Endothelial cell of umbilical vein (primary cell): Measurements from ENCODE around the gene GOLIM4. TPM values are rescaled to one million over a fixed set of nuclear protein-coding genes. Genes with fewer than 3 reads are reported as not detected.

Source experiments
- BruUV-seq: library from RNA; stranded (reverse); fragments of 400-500 nt; replicated peaks from 2 replicates; lab custom pipeline; 2021; lab: Mats Ljungman, UMichigan
- CTCF ChIA-PET: fragments of 300-600, 350-600 bp; sonication (Branson Sonifier 250); formaldehyde crosslinking; loops from one replicate; lab custom pipeline; 2021; ENCODE audit warnings: antibody characterized with exemption, inconsistent platforms; lab: Charles Lee
- POLR2A ChIA-PET: fragments of 300-600, 350-600 bp; sonication (Branson Sonifier 250); formaldehyde crosslinking; loops from one replicate; lab custom pipeline; 2021; ENCODE audit warnings: antibody characterized with exemption, inconsistent platforms; lab: Charles Lee
- DNase-seq: peaks from one replicate; pipeline ENCODE4 v3.0.0-alpha.2; 2011; ENCODE audit warnings: low read depth, low spot score
- FAIRE-seq: peaks from 2 replicates; lab custom pipeline; 2011; peaks lifted over from hg19 to GRCh38; lab: Jason Lieb, UNC
- H2AFZ ChIP-seq: 2 replicates; pipeline ENCODE4 v1.6.0; 2012; ENCODE audit warnings: low read depth, low read length, control low read depth, inconsistent platforms
- H3K27ac ChIP-seq: 2 replicates; pipeline ENCODE4 v1.5.1; 2011; ENCODE audit warnings: low read depth, mild to moderate bottlenecking, control low read depth, low read length, moderate library complexity; ENCODE audit not compliant: insufficient read depth
- H3K27me3 ChIP-seq, 2 experiments: 2 replicates each; pipeline versions ENCODE4 v1.6.0 to v1.6.1; 2011; ENCODE audit warnings: low read length in 2 of 2, mixed read lengths in 1 of 2; ENCODE audit not compliant: control insufficient read depth in 2 of 2, insufficient read depth in 2 of 2
- H3K36me3 ChIP-seq, 2 experiments: 2 replicates in 1 of 2; 3 replicates in 1 of 2; pipeline ENCODE4 v1.5.1; 2011; ENCODE audit warnings: low read length in 2 of 2, mild to moderate bottlenecking in 1 of 2, moderate library complexity in 1 of 2; ENCODE audit not compliant: control insufficient read depth in 2 of 2, insufficient read depth in 2 of 2; ENCODE audit errors: extremely low read depth in 1 of 2
- H3K4me1 ChIP-seq: 3 replicates; pipeline ENCODE4 v1.5.1; 2011; ENCODE audit warnings: mild to moderate bottlenecking, low read length; ENCODE audit not compliant: control insufficient read depth, insufficient read depth; ENCODE audit errors: extremely low read depth
- H3K4me2 ChIP-seq: 2 replicates; pipeline ENCODE4 v1.6.1; 2011; ENCODE audit warnings: low read length, control low read depth, mixed read lengths; ENCODE audit not compliant: insufficient read depth
- H3K4me3 ChIP-seq, 3 experiments: fragments of 200-600 bp in 1 of 3; sonication (generic), shearing (Covaris generic) in 1 of 3; replicated peaks in 1 of 3; 2 replicates each; pipeline ENCODE4 v1.5.1; 2011 to 2016; ENCODE audit warnings: control low read depth in 3 of 3, low read length in 3 of 3, mild to moderate bottlenecking in 2 of 3, inconsistent platforms in 1 of 3, low read depth in 1 of 3, moderate library complexity in 1 of 3; ENCODE audit not compliant: insufficient read depth in 1 of 3
- H3K79me2 ChIP-seq: 2 replicates; pipeline ENCODE4 v1.6.0; 2012; ENCODE audit warnings: low read length, inconsistent platforms; ENCODE audit not compliant: control insufficient read depth, insufficient read depth
- H3K9ac ChIP-seq: replicated peaks from 2 replicates; pipeline ENCODE3; 2011; ENCODE audit warnings: low read length, control low read depth; ENCODE audit not compliant: insufficient read depth; ENCODE audit errors: extremely low read depth
- H3K9me1 ChIP-seq: replicated peaks from 3 replicates; pipeline ENCODE4 v1.6.0; 2011; ENCODE audit warnings: mild to moderate bottlenecking, low read length; ENCODE audit not compliant: control insufficient read depth, insufficient read depth; ENCODE audit errors: extremely low read depth
- H3K9me3 ChIP-seq: replicated peaks from 2 replicates; pipeline ENCODE4 v1.5.1; 2012; ENCODE audit warnings: low read length, inconsistent platforms; ENCODE audit not compliant: control insufficient read depth, insufficient read depth
- H4K20me1 ChIP-seq: replicated peaks from 2 replicates; pipeline ENCODE3; 2011; ENCODE audit warnings: mild to moderate bottlenecking, low read length; ENCODE audit not compliant: control insufficient read depth, insufficient read depth; ENCODE audit errors: extremely low read depth
- EZH2 ChIP-seq: IDR thresholded peaks from 2 replicates; pipeline ENCODE4 v1.6.1; 2012; ENCODE audit warnings: borderline replicate concordance, low read depth, mild to moderate bottlenecking, moderate library complexity, low read length, inconsistent platforms; ENCODE audit not compliant: severe bottlenecking
- FOS ChIP-seq: IDR thresholded peaks from 2 replicates; pipeline ENCODE4 v1.6.1; 2011; ENCODE audit warnings: mild to moderate bottlenecking, low read length, moderate library complexity, borderline replicate concordance; ENCODE audit not compliant: insufficient read depth
- GATA2 ChIP-seq: IDR thresholded peaks from 2 replicates; pipeline ENCODE4 v1.7.0; 2011; ENCODE audit warnings: low read depth, mild to moderate bottlenecking, moderate library complexity, mixed read lengths, low read length; ENCODE audit not compliant: insufficient read length, insufficient read depth
- POLR2A ChIP-seq: IDR thresholded peaks from 2 replicates; pipeline ENCODE4 v1.6.1; 2012; ENCODE audit warnings: low read depth, mild to moderate bottlenecking, control low read depth, low read length
- POLR2AphosphoS5 ChIP-seq: IDR thresholded peaks from 2 replicates; pipeline ENCODE4 v1.6.1; 2012; ENCODE audit warnings: low read depth, mild to moderate bottlenecking, control low read depth, low read length, moderate library complexity; ENCODE audit not compliant: insufficient read depth
- dilution Hi-C: fragments of 300-500 bp; cut with MboI; formaldehyde crosslinking; loops from one replicate; pipeline ENCODE4 v1.15.0; 2019; ENCODE audit warnings: low sequenced_read_pairs; ENCODE audit not compliant: extremely low pct_ligation_motif_present
- intact Hi-C: fragments of 100-400 bp; cut with micrococcal nuclease; formaldehyde crosslinking; loops from one replicate; pipeline ENCODE4 v1.10.0; 2022
- polyA plus RNA-seq, 4 experiments: library from polyadenylated mRNA; depleted of rRNA in 3 of 4; stranded (reverse) in 3 of 4; unstranded in 1 of 4; fragments of >200 nt; gene quantifications; 2 replicates each; pipeline versions ENCODE4 v1.2.1 to v1.2.3, GENCODE V29; 2011 to 2012; ENCODE audit warnings: missing spikeins in 1 of 4
- total RNA-seq: library from RNA; stranded (reverse); gene quantifications from 2 replicates; pipeline ENCODE4 v1.2.3, GENCODE V29; 2021
- TF ChIP-seq, protein P1 (sequence below), 2 donors: IDR thresholded peaks; 1 replicate in 1 of 2; 2 replicates in 1 of 2; pipeline ENCODE4 v1.5.1; 2011; ENCODE audit warnings: low read length in 2 of 2, mild to moderate bottlenecking in 2 of 2, moderate library complexity in 2 of 2, control low read depth in 1 of 2, inconsistent platforms in 1 of 2, low read depth in 1 of 2; ENCODE audit not compliant: insufficient read depth in 1 of 2; ENCODE audit errors: extremely low read depth in 1 of 2
- TF ChIP-seq, protein P2 (sequence below): IDR thresholded peaks from 2 replicates; pipeline ENCODE4 v1.6.1; 2011; ENCODE audit not compliant: insufficient read depth, insufficient read length

GOLIM4 gene
- total and polyA plus RNA-seq, 2 donors (not counting 3 experiments of a cell fraction or from before 2014, with no cell fraction given), result 11.7 to 40.8 TPM

DNA sequence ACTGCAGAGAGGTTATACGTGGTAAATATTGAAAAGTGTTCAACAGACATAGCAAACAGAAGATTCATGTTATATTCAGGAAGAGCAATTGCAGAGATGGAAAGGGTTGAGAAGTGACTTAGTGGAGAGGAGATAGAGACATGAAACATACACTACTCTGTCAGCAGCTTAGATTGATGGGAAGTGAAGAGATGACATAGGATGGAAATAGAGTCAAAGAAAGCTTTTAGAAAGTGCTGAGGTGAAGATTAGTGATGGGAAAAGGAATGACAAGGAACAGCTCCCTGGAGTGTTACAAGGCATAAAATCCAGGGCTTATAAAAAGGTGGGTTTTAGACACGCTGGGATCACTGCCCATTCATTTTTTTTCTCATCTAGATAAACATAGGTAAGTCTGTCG lies 17.2 kb upstream of the GOLIM4 start:
- H3K4me2 ChIP-seq, result no peak overlapping the region
- dilution Hi-C loops (no loop called here), intact Hi-C loops (no loop called here)
- peaks cover 3% of the 10 kb centered on the region for H3K4me1 ChIP-seq
- H3K9ac ChIP-seq, result no peak overlapping the region
- no peak for FAIRE-seq
- BruUV-seq, result no TSS peak
- peaks cover 7 to 11% of the 10 kb centered on the region in 2 experiments for H3K27me3 ChIP-seq
- no peaks in the 10 kb centered on the region for H3K79me2 ChIP-seq
- CTCF ChIA-PET, result interaction anchor here (0.8 kb wide), 1 partner anchor 15 kb away, joined by 3 read pairs; no protein-coding TSS in a partner anchor
- no peak for TF ChIP-seq EZH2
- TF ChIP-seq GATA2, result no peak
- no peak for TF ChIP-seq FOS
- TF ChIP-seq, protein P1, sequence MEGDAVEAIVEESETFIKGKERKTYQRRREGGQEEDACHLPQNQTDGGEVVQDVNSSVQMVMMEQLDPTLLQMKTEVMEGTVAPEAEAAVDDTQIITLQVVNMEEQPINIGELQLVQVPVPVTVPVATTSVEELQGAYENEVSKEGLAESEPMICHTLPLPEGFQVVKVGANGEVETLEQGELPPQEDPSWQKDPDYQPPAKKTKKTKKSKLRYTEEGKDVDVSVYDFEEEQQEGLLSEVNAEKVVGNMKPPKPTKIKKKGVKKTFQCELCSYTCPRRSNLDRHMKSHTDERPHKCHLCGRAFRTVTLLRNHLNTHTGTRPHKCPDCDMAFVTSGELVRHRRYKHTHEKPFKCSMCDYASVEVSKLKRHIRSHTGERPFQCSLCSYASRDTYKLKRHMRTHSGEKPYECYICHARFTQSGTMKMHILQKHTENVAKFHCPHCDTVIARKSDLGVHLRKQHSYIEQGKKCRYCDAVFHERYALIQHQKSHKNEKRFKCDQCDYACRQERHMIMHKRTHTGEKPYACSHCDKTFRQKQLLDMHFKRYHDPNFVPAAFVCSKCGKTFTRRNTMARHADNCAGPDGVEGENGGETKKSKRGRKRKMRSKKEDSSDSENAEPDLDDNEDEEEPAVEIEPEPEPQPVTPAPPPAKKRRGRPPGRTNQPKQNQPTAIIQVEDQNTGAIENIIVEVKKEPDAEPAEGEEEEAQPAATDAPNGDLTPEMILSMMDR (IDR thresholded peaks at IDR 0.05; ENCODE audit: extremely low read depth in 1 of 2, insufficient read depth in 1 of 2, low read depth in 1 of 2, low read length in 2 of 2), result no peak
- no peak for TF ChIP-seq POLR2AphosphoS5
- TF ChIP-seq POLR2A, result no peak
- TF ChIP-seq, protein P2, sequence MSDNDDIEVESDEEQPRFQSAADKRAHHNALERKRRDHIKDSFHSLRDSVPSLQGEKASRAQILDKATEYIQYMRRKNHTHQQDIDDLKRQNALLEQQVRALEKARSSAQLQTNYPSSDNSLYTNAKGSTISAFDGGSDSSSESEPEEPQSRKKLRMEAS, result no peak
- no peaks in the 10 kb centered on the region for H3K9me1 ChIP-seq
- no peak overlapping the region for H3K4me3 ChIP-seq
- DNase-seq, result no peak
- no peak overlapping the region for H2AFZ ChIP-seq
- H3K36me3 ChIP-seq, result no peaks in the 10 kb centered on the region
- H3K9me3 ChIP-seq, result no peaks in the 10 kb centered on the region
- no peaks in the 10 kb centered on the region for H4K20me1 ChIP-seq
- no peak overlapping the region for H3K27ac ChIP-seq
- POLR2A ChIA-PET, result no interaction called here
